ENCODE results near the gene SDS. TPM values are rescaled to one million over a fixed set of nuclear protein-coding genes. Genes with fewer than 3 reads are reported as not detected.

The SDS gene
- total RNA-seq, 1 experiment from 2014 or later: not detected

DNA sequence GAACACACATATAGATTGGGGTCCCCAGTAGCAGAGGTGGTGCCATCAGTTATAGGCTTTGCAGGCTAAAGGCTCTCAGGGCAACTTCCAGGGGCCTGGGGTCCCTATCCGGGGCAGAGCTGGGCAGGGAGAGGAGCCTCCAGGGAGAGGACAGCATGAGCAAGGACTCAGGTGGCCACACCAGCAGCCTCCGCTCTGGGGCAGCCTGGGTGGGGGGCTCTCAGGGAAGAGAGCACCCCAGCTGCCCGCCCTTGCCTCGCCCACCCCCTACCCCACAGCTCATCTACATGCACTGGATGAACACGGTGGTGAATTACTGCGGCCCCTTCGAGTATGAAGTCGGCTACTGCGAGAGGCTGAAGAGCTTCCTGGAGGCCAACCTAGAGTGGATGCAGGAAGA lies 31.3 kb downstream of the SDS start:
- Histone ChIP-seq H4K91ac (ENCODE audit: insufficient read length, low read depth, low read length) (no peak overlapping the region), H3K4me1 (ENCODE audit: insufficient read depth, low read length) (no peaks in the 10 kb centered on the region), H3K4me2 (ENCODE audit: insufficient read depth, insufficient read length, low read length) (no peak overlapping the region), H3K4ac (ENCODE audit: low read depth, low read length) (no peak overlapping the region), H2BK5ac (ENCODE audit: insufficient read length, low read length) (no peak overlapping the region), H3K27ac (ENCODE audit: insufficient read length, low read depth, low read length) (no peak overlapping the region), H3K23me2 (ENCODE audit: insufficient read length, low read depth, low read length, poor library complexity, severe bottlenecking) (no peaks in the 10 kb centered on the region), H2BK15ac (ENCODE audit: low read depth, low read length) (no peak overlapping the region), H4K8ac (replicated peaks; ENCODE audit: insufficient read length, low read depth, low read length) (no peak overlapping the region), H3K23ac (ENCODE audit: insufficient read length, low read depth, low read length) (no peak overlapping the region), H3K79me1 (ENCODE audit: insufficient read depth, low read depth, low read length, poor library complexity, severe bottlenecking) (no peaks in the 10 kb centered on the region), H3K56ac (ENCODE audit: insufficient read length, low read depth, low read length) (no peak overlapping the region), H2AFZ (ENCODE audit: low read length) (no peak overlapping the region), H4K20me1 (ENCODE audit: control insufficient read depth, insufficient read depth, insufficient read length) (no peaks in the 10 kb centered on the region), H3K9me3 (ENCODE audit: control insufficient read depth, low read depth, low read length) (no peaks in the 10 kb centered on the region), H2BK12ac (ENCODE audit: insufficient read length, low read depth, low read length) (no peak overlapping the region), H2BK120ac (ENCODE audit: low read depth, low read length, poor library complexity, severe bottlenecking) (no peak overlapping the region), H4K5ac (ENCODE audit: insufficient read length, low read depth, low read length) (no peak overlapping the region), H3K9ac (ENCODE audit: extremely low read depth, insufficient read length, low read length) (no peak overlapping the region), H3T11ph (ENCODE audit: low read length) (no peak overlapping the region), H3K18ac (ENCODE audit: insufficient read length, low read depth, low read length) (no peak overlapping the region), H3K27me3 (ENCODE audit: insufficient read depth, low read length) (no peaks in the 10 kb centered on the region), H3K79me2 (ENCODE audit: insufficient read depth, low read length) (no peaks in the 10 kb centered on the region), H2BK20ac (ENCODE audit: low read depth, low read length, poor library complexity, severe bottlenecking) (no peak overlapping the region), H3K14ac (ENCODE audit: insufficient read depth, low read length) (no peak overlapping the region), H2AK5ac (ENCODE audit: insufficient read length, low read length) (no peak overlapping the region)
- no peaks in the 10 kb centered on the region for H3K9me3 Mint-ChIP-seq
- no peak overlapping the region for H3K27ac Mint-ChIP-seq
- no peaks in the 10 kb centered on the region for H3K27me3 Mint-ChIP-seq (ENCODE audit: low read depth)
- DNase-seq: no peak
- no peak overlapping the region for H3K4me3 Mint-ChIP-seq
- peaks cover 12 to 33% (median 31%) of the 10 kb centered on the region in 3 experiments; a peak in 6 of 7 replicates for H3K36me3 Mint-ChIP-seq (ENCODE audit: insufficient read depth in 1 of 3, low read depth in 3 of 3)
- TF ChIP-seq, protein P1, sequence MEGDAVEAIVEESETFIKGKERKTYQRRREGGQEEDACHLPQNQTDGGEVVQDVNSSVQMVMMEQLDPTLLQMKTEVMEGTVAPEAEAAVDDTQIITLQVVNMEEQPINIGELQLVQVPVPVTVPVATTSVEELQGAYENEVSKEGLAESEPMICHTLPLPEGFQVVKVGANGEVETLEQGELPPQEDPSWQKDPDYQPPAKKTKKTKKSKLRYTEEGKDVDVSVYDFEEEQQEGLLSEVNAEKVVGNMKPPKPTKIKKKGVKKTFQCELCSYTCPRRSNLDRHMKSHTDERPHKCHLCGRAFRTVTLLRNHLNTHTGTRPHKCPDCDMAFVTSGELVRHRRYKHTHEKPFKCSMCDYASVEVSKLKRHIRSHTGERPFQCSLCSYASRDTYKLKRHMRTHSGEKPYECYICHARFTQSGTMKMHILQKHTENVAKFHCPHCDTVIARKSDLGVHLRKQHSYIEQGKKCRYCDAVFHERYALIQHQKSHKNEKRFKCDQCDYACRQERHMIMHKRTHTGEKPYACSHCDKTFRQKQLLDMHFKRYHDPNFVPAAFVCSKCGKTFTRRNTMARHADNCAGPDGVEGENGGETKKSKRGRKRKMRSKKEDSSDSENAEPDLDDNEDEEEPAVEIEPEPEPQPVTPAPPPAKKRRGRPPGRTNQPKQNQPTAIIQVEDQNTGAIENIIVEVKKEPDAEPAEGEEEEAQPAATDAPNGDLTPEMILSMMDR (conservative IDR thresholded peaks at IDR 0.05): no peak
- no CpG with 5 or more reads among the region's 9 CpGs for WGBS (ENCODE audit: extremely low coverage, insufficient read length, low lambda C conversion rate)
- 0 out of 4 replicates have a peak, but pooled peaks cover 0 to 2% of the 10 kb centered on the region in 2 experiments for H3K4me1 Mint-ChIP-seq
